GM21529 (cell line): Measurements from ENCODE around the gene PNLIP.

Experiments
- ATAC-seq: cut with Tn5 transposase; IDR thresholded peaks from one replicate; pipeline ENCODE4 v1.9.1; 2021; ENCODE audit not compliant: unreplicated experiment

The PNLIP gene

DNA sequence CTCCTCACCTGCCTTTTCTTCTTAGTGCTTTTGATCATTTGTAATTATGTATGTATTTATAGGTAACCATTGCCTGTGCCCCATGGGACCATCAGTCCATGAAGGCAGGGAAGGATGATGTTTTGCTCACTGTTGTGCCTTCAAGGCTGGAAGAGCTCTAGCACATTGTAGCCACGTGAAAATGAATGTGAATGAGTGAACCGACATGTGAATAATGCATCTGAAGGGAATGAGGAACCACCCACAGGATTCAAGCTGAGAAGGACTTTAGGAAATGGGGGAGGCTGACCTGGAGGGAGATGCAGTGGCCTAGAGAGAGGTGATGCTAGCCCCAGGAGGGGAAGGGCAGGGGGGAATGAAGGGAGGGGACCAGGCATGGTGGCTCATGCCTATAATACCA is 69.1 kb downstream of the PNLIP start:
- ATAC-seq: no peak

DNA sequence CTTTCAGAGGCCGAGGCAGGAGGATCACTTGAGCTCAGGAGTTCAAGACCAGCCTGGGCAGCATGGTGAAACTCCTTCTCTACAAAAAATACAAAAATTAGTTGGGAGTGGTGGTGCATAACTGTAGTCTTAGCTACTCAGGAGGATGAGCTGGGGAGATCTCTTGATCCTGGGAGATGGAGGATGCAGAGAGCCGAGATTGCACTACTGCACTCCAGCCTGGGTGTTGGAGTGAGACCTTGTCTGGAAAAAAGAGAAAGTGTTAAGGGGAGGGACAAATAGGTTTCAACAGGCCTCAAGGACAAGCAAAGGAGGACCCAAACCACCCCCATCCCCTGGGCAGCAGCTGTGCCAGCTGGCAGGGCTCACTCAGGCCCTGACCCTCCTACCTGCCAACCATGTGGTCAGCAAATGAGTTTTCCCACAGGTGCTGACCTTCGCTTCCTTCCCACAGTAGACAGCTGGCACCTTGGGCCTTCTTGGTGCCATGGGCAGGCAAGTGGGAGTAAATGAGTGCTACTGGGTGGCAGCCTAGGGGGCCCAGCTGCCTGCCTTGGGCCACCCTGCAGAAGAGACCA is 69.6 kb downstream of the PNLIP start:
- no peak for ATAC-seq
